ENCODE data around the gene GSTO2. TPM values are rescaled to one million over a fixed set of nuclear protein-coding genes. Genes with fewer than 3 reads are reported as not detected.

Gene GSTO2
- total and polyA plus RNA-seq, 2 of the 13 experiments (the other 11 are each of a cell fraction or from before 2014, with no cell fraction given) = 2.1 to 7.9 TPM

GRCh38 chr10:104253106-104253505, 15.9 kb upstream of the GSTO2 start (continued):
- TF ChIP-seq, protein P1, sequence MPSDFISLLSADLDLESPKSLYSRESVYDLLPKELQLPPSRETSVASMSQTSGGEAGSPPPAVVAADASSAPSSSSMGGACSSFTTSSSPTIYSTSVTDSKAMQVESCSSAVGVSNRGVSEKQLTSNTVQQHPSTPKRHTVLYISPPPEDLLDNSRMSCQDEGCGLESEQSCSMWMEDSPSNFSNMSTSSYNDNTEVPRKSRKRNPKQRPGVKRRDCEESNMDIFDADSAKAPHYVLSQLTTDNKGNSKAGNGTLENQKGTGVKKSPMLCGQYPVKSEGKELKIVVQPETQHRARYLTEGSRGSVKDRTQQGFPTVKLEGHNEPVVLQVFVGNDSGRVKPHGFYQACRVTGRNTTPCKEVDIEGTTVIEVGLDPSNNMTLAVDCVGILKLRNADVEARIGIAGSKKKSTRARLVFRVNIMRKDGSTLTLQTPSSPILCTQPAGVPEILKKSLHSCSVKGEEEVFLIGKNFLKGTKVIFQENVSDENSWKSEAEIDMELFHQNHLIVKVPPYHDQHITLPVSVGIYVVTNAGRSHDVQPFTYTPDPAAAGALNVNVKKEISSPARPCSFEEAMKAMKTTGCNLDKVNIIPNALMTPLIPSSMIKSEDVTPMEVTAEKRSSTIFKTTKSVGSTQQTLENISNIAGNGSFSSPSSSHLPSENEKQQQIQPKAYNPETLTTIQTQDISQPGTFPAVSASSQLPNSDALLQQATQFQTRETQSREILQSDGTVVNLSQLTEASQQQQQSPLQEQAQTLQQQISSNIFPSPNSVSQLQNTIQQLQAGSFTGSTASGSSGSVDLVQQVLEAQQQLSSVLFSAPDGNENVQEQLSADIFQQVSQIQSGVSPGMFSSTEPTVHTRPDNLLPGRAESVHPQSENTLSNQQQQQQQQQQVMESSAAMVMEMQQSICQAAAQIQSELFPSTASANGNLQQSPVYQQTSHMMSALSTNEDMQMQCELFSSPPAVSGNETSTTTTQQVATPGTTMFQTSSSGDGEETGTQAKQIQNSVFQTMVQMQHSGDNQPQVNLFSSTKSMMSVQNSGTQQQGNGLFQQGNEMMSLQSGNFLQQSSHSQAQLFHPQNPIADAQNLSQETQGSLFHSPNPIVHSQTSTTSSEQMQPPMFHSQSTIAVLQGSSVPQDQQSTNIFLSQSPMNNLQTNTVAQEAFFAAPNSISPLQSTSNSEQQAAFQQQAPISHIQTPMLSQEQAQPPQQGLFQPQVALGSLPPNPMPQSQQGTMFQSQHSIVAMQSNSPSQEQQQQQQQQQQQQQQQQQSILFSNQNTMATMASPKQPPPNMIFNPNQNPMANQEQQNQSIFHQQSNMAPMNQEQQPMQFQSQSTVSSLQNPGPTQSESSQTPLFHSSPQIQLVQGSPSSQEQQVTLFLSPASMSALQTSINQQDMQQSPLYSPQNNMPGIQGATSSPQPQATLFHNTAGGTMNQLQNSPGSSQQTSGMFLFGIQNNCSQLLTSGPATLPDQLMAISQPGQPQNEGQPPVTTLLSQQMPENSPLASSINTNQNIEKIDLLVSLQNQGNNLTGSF (CRISPR knock-in tag; IDR thresholded peaks at IDR 0.05) = no peak
- TF ChIP-seq, protein P2, sequence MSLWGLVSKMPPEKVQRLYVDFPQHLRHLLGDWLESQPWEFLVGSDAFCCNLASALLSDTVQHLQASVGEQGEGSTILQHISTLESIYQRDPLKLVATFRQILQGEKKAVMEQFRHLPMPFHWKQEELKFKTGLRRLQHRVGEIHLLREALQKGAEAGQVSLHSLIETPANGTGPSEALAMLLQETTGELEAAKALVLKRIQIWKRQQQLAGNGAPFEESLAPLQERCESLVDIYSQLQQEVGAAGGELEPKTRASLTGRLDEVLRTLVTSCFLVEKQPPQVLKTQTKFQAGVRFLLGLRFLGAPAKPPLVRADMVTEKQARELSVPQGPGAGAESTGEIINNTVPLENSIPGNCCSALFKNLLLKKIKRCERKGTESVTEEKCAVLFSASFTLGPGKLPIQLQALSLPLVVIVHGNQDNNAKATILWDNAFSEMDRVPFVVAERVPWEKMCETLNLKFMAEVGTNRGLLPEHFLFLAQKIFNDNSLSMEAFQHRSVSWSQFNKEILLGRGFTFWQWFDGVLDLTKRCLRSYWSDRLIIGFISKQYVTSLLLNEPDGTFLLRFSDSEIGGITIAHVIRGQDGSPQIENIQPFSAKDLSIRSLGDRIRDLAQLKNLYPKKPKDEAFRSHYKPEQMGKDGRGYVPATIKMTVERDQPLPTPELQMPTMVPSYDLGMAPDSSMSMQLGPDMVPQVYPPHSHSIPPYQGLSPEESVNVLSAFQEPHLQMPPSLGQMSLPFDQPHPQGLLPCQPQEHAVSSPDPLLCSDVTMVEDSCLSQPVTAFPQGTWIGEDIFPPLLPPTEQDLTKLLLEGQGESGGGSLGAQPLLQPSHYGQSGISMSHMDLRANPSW (CRISPR knock-in tag; IDR thresholded peaks at IDR 0.05; ENCODE audit: borderline replicate concordance) = no peak
- TF ChIP-seq TGIF2 (CRISPR knock-in tag; IDR thresholded peaks at IDR 0.05) = no peak
- peak; percentile 58; the same call in 1 of the 2 replicates for TF ChIP-seq TFAP4 (IDR thresholded peaks at IDR 0.05; ENCODE audit: borderline replicate concordance, low read depth)
- peak; percentile 54; the same call in 1 of the 2 replicates for TF ChIP-seq ATF1 (CRISPR knock-in tag; IDR thresholded peaks at IDR 0.05)
- TF ChIP-seq MXD4 (CRISPR knock-in tag; IDR thresholded peaks at IDR 0.05) = no peak
- TF ChIP-seq ZNF550 (CRISPR knock-in tag; IDR thresholded peaks at IDR 0.05; ENCODE audit: borderline replicate concordance) = no peak
- TF ChIP-seq, protein P3, sequence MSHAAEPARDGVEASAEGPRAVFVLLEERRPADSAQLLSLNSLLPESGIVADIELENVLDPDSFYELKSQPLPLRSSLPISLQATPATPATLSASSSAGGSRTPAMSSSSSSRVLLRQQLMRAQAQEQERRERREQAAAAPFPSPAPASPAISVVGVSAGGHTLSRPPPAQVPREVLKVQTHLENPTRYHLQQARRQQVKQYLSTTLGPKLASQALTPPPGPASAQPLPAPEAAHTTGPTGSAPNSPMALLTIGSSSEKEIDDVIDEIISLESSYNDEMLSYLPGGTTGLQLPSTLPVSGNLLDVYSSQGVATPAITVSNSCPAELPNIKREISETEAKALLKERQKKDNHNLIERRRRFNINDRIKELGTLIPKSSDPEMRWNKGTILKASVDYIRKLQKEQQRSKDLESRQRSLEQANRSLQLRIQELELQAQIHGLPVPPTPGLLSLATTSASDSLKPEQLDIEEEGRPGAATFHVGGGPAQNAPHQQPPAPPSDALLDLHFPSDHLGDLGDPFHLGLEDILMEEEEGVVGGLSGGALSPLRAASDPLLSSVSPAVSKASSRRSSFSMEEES (CRISPR knock-in tag; IDR thresholded peaks at IDR 0.05) = peak; percentile 84
- TF ChIP-seq CEBPB (IDR thresholded peaks at IDR 0.05; ENCODE audit: borderline replicate concordance, low read depth, low read length) = peak; percentile 15; the same call in 1 of the 2 replicates
- no peak for TF ChIP-seq ARNTL (CRISPR knock-in tag; IDR thresholded peaks at IDR 0.05)
- TF ChIP-seq ZFP91 (CRISPR knock-in tag; IDR thresholded peaks at IDR 0.05; ENCODE audit: borderline replicate concordance) = no peak
- no peak for TF ChIP-seq STAG1 (CRISPR knock-in tag; IDR thresholded peaks at IDR 0.05)
- TF ChIP-seq POLR2A (IDR thresholded peaks at IDR 0.05; ENCODE audit: insufficient read depth in 1 of 2, low read depth in 2 of 2, low read length in 2 of 2) = no peak
- no peak for TF ChIP-seq ZNF543 (CRISPR knock-in tag; IDR thresholded peaks at IDR 0.05)
- TF ChIP-seq, protein P4, sequence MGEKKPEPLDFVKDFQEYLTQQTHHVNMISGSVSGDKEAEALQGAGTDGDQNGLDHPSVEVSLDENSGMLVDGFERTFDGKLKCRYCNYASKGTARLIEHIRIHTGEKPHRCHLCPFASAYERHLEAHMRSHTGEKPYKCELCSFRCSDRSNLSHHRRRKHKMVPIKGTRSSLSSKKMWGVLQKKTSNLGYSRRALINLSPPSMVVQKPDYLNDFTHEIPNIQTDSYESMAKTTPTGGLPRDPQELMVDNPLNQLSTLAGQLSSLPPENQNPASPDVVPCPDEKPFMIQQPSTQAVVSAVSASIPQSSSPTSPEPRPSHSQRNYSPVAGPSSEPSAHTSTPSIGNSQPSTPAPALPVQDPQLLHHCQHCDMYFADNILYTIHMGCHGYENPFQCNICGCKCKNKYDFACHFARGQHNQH (CRISPR knock-in tag; IDR thresholded peaks at IDR 0.05) = peak; percentile 75
- TF ChIP-seq PLSCR1 (CRISPR knock-in tag; IDR thresholded peaks at IDR 0.05; ENCODE audit: borderline replicate concordance) = no peak

All from HepG2 (cell line).